ENCODE measurements around the gene CREB3L1. TPM values are rescaled to one million over a fixed set of nuclear protein-coding genes. Genes with fewer than 3 reads are reported as not detected.
A peak's percentile ranks its signal among the peaks of the same experiment; 100 is the strongest.

Gene CREB3L1
- total and polyA plus RNA-seq, 2 of the 13 experiments (the other 11 are each of a cell fraction or from before 2014, with no cell fraction given), result not detected

DNA sequence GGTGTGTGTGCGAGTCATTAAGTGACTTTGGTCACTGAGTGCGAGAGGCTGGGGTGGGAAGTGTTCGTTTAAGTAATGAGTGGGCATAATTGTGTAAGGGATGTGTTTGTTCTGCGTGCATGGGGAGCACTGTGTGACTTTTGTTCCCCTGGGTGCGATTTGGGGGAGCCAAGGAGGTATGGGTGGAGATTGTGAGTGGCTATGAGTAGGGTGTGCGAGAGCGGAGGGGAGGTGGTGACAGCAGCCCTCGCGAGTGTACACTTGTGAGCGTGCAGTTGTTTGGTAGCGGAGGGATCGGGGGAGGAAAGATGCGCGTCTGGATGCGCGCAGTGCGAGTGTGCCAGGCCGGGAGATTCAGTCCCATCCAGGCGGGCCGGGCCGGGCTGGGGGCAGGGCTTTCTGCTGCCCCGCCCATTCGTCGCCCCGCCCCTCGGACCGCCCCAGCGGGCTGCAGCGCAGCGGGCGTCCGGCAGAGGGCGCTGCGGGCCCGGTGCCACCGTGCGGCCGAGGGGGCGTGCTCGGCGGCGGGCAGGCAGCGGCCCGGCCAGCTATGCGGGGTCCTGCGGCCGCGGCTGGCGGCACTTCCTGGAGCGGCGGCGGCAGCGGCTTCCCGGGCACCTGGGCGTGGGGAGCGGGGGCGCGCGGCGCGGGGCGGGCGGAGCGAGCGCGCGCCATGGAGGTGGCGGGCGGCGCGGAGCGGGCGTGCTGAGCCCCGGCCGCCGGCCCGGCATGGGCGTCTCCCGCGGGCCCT lies 69.6 kb downstream of the CREB3L1 start, which contains the start of gene DGKZ (continued):
- TF ChIP-seq, protein P1, sequence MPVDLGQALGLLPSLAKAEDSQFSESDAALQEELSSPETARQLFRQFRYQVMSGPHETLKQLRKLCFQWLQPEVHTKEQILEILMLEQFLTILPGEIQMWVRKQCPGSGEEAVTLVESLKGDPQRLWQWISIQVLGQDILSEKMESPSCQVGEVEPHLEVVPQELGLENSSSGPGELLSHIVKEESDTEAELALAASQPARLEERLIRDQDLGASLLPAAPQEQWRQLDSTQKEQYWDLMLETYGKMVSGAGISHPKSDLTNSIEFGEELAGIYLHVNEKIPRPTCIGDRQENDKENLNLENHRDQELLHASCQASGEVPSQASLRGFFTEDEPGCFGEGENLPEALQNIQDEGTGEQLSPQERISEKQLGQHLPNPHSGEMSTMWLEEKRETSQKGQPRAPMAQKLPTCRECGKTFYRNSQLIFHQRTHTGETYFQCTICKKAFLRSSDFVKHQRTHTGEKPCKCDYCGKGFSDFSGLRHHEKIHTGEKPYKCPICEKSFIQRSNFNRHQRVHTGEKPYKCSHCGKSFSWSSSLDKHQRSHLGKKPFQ (CRISPR knock-in tag; IDR thresholded peaks at IDR 0.05; ENCODE audit: insufficient replicate concordance), result no peak
- TF ChIP-seq RFX3 (CRISPR knock-in tag; IDR thresholded peaks at IDR 0.05) (no peak), MAFG (CRISPR knock-in tag; IDR thresholded peaks at IDR 0.05) (no peak), ZNF549 (CRISPR knock-in tag; IDR thresholded peaks at IDR 0.05) (no peak), SUZ12 (IDR thresholded peaks at IDR 0.05; ENCODE audit: low read depth, low read length) (no peak), NAIF1 (CRISPR knock-in tag; IDR thresholded peaks at IDR 0.05; ENCODE audit: borderline replicate concordance) (no peak), ZFP36L2 (CRISPR knock-in tag; IDR thresholded peaks at IDR 0.05) (no peak), HDAC6 (IDR thresholded peaks at IDR 0.05; ENCODE audit: low read depth, low read length) (no peak), IKZF1 (IDR thresholded peaks at IDR 0.05) (no peak), LCORL (IDR thresholded peaks at IDR 0.05) (no peak), LCORL (CRISPR knock-in tag; IDR thresholded peaks at IDR 0.05) (no peak), ZNF232 (CRISPR knock-in tag; IDR thresholded peaks at IDR 0.05; ENCODE audit: borderline replicate concordance) (no peak), ZNF121 (CRISPR knock-in tag; IDR thresholded peaks at IDR 0.05) (no peak), NCOA1 (CRISPR knock-in tag; IDR thresholded peaks at IDR 0.05) (no peak), PAX8 (CRISPR knock-in tag; IDR thresholded peaks at IDR 0.05; ENCODE audit: borderline replicate concordance) (no peak), ZNF749 (CRISPR knock-in tag; IDR thresholded peaks at IDR 0.05; ENCODE audit: borderline replicate concordance) (no peak), FLYWCH1 (CRISPR knock-in tag; IDR thresholded peaks at IDR 0.05) (no peak), ZNF768 (CRISPR knock-in tag; IDR thresholded peaks at IDR 0.05) (no peak), ZNF30 (CRISPR knock-in tag; IDR thresholded peaks at IDR 0.05) (no peak), CBX5 (CRISPR knock-in tag; IDR thresholded peaks at IDR 0.05; ENCODE audit: borderline replicate concordance) (no peak), SKI (IDR thresholded peaks at IDR 0.05; ENCODE audit: partially characterized antibody) (peak; percentile 68)
- TF ChIP-seq, protein P2, sequence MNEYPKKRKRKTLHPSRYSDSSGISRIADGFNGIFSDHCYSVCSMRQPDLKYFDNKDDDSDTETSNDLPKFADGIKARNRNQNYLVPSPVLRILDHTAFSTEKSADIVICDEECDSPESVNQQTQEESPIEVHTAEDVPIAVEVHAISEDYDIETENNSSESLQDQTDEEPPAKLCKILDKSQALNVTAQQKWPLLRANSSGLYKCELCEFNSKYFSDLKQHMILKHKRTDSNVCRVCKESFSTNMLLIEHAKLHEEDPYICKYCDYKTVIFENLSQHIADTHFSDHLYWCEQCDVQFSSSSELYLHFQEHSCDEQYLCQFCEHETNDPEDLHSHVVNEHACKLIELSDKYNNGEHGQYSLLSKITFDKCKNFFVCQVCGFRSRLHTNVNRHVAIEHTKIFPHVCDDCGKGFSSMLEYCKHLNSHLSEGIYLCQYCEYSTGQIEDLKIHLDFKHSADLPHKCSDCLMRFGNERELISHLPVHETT (CRISPR knock-in tag; conservative IDR thresholded peaks at IDR 0.05), result peak; percentile 68; the same call in 1 of the 2 replicates
- TF ChIP-seq, protein P3, sequence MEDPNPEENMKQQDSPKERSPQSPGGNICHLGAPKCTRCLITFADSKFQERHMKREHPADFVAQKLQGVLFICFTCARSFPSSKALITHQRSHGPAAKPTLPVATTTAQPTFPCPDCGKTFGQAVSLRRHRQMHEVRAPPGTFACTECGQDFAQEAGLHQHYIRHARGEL (CRISPR knock-in tag; IDR thresholded peaks at IDR 0.05), result no peak
- TF ChIP-seq, protein P4, sequence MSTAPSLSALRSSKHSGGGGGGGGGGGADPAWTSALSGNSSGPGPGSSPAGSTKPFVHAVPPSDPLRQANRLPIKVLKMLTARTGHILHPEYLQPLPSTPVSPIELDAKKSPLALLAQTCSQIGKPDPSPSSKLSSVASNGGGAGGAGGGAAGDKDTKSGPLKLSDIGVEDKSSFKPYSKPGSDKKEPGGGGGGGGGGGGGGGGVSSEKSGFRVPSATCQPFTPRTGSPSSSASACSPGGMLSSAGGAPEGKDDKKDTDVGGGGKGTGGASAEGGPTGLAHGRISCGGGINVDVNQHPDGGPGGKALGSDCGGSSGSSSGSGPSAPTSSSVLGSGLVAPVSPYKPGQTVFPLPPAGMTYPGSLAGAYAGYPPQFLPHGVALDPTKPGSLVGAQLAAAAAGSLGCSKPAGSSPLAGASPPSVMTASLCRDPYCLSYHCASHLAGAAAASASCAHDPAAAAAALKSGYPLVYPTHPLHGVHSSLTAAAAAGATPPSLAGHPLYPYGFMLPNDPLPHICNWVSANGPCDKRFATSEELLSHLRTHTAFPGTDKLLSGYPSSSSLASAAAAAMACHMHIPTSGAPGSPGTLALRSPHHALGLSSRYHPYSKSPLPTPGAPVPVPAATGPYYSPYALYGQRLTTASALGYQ (CRISPR knock-in tag; IDR thresholded peaks at IDR 0.05), result no peak
- TF ChIP-seq, protein P5, sequence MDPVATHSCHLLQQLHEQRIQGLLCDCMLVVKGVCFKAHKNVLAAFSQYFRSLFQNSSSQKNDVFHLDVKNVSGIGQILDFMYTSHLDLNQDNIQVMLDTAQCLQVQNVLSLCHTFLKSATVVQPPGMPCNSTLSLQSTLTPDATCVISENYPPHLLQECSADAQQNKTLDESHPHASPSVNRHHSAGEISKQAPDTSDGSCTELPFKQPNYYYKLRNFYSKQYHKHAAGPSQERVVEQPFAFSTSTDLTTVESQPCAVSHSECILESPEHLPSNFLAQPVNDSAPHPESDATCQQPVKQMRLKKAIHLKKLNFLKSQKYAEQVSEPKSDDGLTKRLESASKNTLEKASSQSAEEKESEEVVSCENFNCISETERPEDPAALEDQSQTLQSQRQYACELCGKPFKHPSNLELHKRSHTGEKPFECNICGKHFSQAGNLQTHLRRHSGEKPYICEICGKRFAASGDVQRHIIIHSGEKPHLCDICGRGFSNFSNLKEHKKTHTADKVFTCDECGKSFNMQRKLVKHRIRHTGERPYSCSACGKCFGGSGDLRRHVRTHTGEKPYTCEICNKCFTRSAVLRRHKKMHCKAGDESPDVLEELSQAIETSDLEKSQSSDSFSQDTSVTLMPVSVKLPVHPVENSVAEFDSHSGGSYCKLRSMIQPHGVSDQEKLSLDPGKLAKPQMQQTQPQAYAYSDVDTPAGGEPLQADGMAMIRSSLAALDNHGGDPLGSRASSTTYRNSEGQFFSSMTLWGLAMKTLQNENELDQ (CRISPR knock-in tag; IDR thresholded peaks at IDR 0.05; ENCODE audit: borderline replicate concordance), result no peak
